Osteocyte (in vitro differentiated cells): ENCODE data around the gene ADAMTS2. TPM values are rescaled to one million over a fixed set of nuclear protein-coding genes. Genes with fewer than 3 reads are reported as not detected.
"Not testable (repeated sequence)": the region's sequence is repeated elsewhere in the genome, so short reads cannot be mapped to it uniquely, and the experiment has no call there.

ENCODE experiments used
- DNase-seq: peaks from one replicate; pipeline ENCODE4 v3.0.0; 2021; ENCODE audit warnings: mixed read lengths; ENCODE audit not compliant: unreplicated experiment; ENCODE audit errors: extremely low spot score
- H3K27ac Mint-ChIP-seq: one replicate; pipeline ENCODE4 v1.8.0; 2021; ENCODE audit warnings: mild to moderate bottlenecking, mixed read lengths; ENCODE audit not compliant: unreplicated experiment
- H3K27me3 Mint-ChIP-seq: one replicate; pipeline ENCODE4 v1.8.0; 2021; ENCODE audit warnings: mixed read lengths; ENCODE audit not compliant: unreplicated experiment
- H3K36me3 Mint-ChIP-seq: one replicate; pipeline ENCODE4 v1.8.0; 2021; ENCODE audit warnings: mixed read lengths; ENCODE audit not compliant: unreplicated experiment
- H3K4me1 Mint-ChIP-seq: one replicate; pipeline ENCODE4 v1.8.0; 2021; ENCODE audit warnings: mixed read lengths; ENCODE audit not compliant: unreplicated experiment
- H3K4me3 Mint-ChIP-seq: one replicate; pipeline ENCODE4 v1.8.0; 2021; ENCODE audit warnings: mild to moderate bottlenecking, moderate library complexity, mixed read lengths; ENCODE audit not compliant: unreplicated experiment
- H3K9me3 Mint-ChIP-seq: one replicate; pipeline ENCODE4 v1.8.0; 2021; ENCODE audit warnings: mixed read lengths; ENCODE audit not compliant: unreplicated experiment
- total RNA-seq: library from RNA; stranded (reverse); gene quantifications from 2 replicates; pipeline ENCODE4 v1.2.1, GENCODE V29; 2021
- TF ChIP-seq, protein P1 (sequence below): fragments of 200-600 bp; sonication (generic); IDR thresholded peaks from 2 replicates; pipeline ENCODE4 v1.5.0; 2021; ENCODE audit warnings: antibody characterized with exemption, mild to moderate bottlenecking, moderate library complexity

Gene ADAMTS2
- total RNA-seq, 1 donor from 2014 or later = 12.2 TPM

GRCh38 chr5:179111267-179112207, 233.7 kb downstream of the ADAMTS2 start:
- Mint-ChIP-seq H3K4me3 (no peak overlapping the region), H3K36me3 (no peaks in the 10 kb centered on the region), H3K9me3 (peaks cover 40% of the 10 kb centered on the region), H3K27me3 (no peaks in the 10 kb centered on the region), H3K27ac (no peak overlapping the region), H3K4me1 (no peaks in the 10 kb centered on the region)
- TF ChIP-seq, protein P1, sequence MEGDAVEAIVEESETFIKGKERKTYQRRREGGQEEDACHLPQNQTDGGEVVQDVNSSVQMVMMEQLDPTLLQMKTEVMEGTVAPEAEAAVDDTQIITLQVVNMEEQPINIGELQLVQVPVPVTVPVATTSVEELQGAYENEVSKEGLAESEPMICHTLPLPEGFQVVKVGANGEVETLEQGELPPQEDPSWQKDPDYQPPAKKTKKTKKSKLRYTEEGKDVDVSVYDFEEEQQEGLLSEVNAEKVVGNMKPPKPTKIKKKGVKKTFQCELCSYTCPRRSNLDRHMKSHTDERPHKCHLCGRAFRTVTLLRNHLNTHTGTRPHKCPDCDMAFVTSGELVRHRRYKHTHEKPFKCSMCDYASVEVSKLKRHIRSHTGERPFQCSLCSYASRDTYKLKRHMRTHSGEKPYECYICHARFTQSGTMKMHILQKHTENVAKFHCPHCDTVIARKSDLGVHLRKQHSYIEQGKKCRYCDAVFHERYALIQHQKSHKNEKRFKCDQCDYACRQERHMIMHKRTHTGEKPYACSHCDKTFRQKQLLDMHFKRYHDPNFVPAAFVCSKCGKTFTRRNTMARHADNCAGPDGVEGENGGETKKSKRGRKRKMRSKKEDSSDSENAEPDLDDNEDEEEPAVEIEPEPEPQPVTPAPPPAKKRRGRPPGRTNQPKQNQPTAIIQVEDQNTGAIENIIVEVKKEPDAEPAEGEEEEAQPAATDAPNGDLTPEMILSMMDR = no peak
- DNase-seq = peak; percentile 74

GRCh38 chr5:179110528-179110927, 234.7 kb downstream of the ADAMTS2 start:
- no peak overlapping the region for H3K4me3 Mint-ChIP-seq
- TF ChIP-seq, protein P1 = no peak
- peaks cover 40% of the 10 kb centered on the region for H3K9me3 Mint-ChIP-seq
- no peaks in the 10 kb centered on the region for H3K27me3 Mint-ChIP-seq
- no peaks in the 10 kb centered on the region for H3K36me3 Mint-ChIP-seq
- peak; percentile 51 for DNase-seq
- H3K27ac Mint-ChIP-seq = no peak overlapping the region
- no peaks in the 10 kb centered on the region for H3K4me1 Mint-ChIP-seq

DNA sequence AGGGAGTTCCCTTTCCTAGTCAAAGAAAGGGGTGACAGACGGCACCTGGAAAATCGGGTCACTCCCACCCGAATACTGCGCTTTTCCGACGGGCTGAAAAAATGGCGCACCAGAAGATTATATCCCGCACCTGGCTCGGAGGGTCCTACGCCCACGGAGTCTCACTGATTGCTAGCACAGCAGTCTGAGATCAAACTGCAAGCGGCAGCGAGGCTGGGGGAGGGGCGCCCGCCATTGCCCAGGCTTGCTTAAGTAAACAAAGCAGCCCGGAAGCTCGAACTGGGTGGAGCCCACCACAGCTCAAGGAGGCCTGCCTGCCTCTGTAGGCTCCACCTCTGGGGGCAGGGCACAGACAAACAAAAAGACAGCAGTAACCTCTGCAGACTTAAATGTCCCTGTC, 244.0 kb downstream of the ADAMTS2 start:
- not testable (repeated sequence) for H3K27me3 Mint-ChIP-seq, DNase-seq, H3K4me3 Mint-ChIP-seq, H3K27ac Mint-ChIP-seq, H3K36me3 Mint-ChIP-seq, H3K4me1 Mint-ChIP-seq
- peaks cover 17% of the 10 kb centered on the region for H3K9me3 Mint-ChIP-seq

- H3K9me3 Mint-ChIP-seq = peaks cover 50% of the 10 kb centered on the region
- TF ChIP-seq, protein P1 = no peak
- no peak overlapping the region for H3K27ac Mint-ChIP-seq
- no peaks in the 10 kb centered on the region for H3K27me3 Mint-ChIP-seq
- no peak for DNase-seq
- no peak overlapping the region for H3K4me3 Mint-ChIP-seq
- no peaks in the 10 kb centered on the region for H3K4me1 Mint-ChIP-seq
- peaks cover 1% of the 10 kb centered on the region for H3K36me3 Mint-ChIP-seq
These were observed 255.8 kb downstream of the ADAMTS2 start for GRCh38 chr5:179089502-179089901.

DNA sequence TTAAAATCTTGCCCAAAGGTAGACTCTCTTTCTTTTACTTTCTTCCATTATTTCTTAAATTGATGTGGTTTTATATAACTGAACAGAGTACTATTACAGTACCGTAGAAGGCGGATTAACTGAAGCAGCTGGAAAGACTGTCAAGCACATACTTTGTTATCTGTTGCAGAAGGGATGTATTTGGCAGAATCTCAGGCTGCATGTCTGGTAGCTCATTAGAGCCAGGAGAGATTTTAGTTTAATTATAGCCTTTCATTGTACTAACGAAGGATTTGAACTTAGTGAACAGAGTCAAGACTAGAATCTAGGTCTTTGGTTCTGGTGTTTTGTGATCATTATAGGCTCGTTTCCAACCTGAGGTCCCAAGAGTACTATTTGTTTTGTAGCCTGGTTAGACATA, 264.5 kb downstream of the ADAMTS2 start:
- H3K9me3 Mint-ChIP-seq = peaks cover 59% of the 10 kb centered on the region
- no peak for DNase-seq
- H3K4me1 Mint-ChIP-seq = no peaks in the 10 kb centered on the region
- TF ChIP-seq, protein P1 = no peak
- no peak overlapping the region for H3K27ac Mint-ChIP-seq
- H3K36me3 Mint-ChIP-seq = peaks cover 55% of the 10 kb centered on the region
- H3K27me3 Mint-ChIP-seq = no peaks in the 10 kb centered on the region
- no peak overlapping the region for H3K4me3 Mint-ChIP-seq
